T-cell (primary cell): ENCODE measurements around the gene PRKN. TPM values are rescaled to one million over a fixed set of nuclear protein-coding genes. Genes with fewer than 3 reads are reported as not detected.

Experiments used
- ATAC-seq, 4 experiments: fragments of 200-7000 bp in 3 of 4; fragments of 150-1000 bp in 1 of 4; cut with Tn5 transposase; replicated peaks in 1 of 4; 1 replicate in 3 of 4; 2 replicates in 1 of 4; pipeline ENCODE4 v1.10.0; 2021; ENCODE audit warnings: moderate library complexity in 3 of 4, mild to moderate bottlenecking in 2 of 4, moderate number of reproducible peaks in 1 of 4
- CTCF ChIA-PET, 2 donors: fragments of 300-600 bp; sonication (Branson Sonifier 250); formaldehyde crosslinking; loops; one replicate each; lab custom pipeline; 2022; ENCODE audit warnings: antibody characterized with exemption in 2 of 2; lab: Charles Lee
- POLR2A ChIA-PET, 2 donors: fragments of 300-600 bp; sonication (Branson Sonifier 250); formaldehyde crosslinking; loops; one replicate each; lab custom pipeline; 2022; ENCODE audit warnings: antibody characterized with exemption in 2 of 2; lab: Charles Lee
- DNase-seq, 35 experiments: peaks; one replicate each; pipeline versions ENCODE4 v3.0.0 to v3.0.0-alpha.2; 2013 to 2023
- H3K27ac ChIP-seq: one replicate; pipeline ENCODE4 v1.5.1; 2013; ENCODE audit warnings: low read length
- H3K27me3 ChIP-seq, 2 experiments: replicated peaks in 1 of 2; 1 replicate in 1 of 2; 2 replicates in 1 of 2; pipeline versions ENCODE4 v1.6.1 to v1.7.0; 2013; ENCODE audit warnings: low read length in 1 of 2, mixed read lengths in 1 of 2; ENCODE audit not compliant: control insufficient read depth in 2 of 2, insufficient read depth in 2 of 2; ENCODE audit errors: extremely low read depth in 1 of 2
- H3K36me3 ChIP-seq, 2 donors: 1 replicate in 1 of 2; 2 replicates in 1 of 2; pipeline versions ENCODE4 v1.6.1 to v1.7.0; 2013; ENCODE audit warnings: low read length in 1 of 2; ENCODE audit not compliant: control insufficient read depth in 2 of 2, insufficient read depth in 1 of 2; ENCODE audit errors: extremely low read depth in 1 of 2
- H3K4me1 ChIP-seq, 2 experiments: 1 replicate in 1 of 2; 2 replicates in 1 of 2; pipeline versions ENCODE4 v1.6.1 to v1.7.0; 2013; ENCODE audit warnings: low read length in 2 of 2, mixed read lengths in 1 of 2; ENCODE audit not compliant: insufficient read depth in 2 of 2, control insufficient read depth in 1 of 2; ENCODE audit errors: extremely low read depth in 1 of 2
- H3K4me3 ChIP-seq, 2 donors: 1 replicate in 1 of 2; 2 replicates in 1 of 2; pipeline versions ENCODE4 v1.5.1 to v1.7.0; 2013; ENCODE audit warnings: mild to moderate bottlenecking in 2 of 2, low read length in 1 of 2, moderate library complexity in 1 of 2; ENCODE audit not compliant: control insufficient read depth in 1 of 2; ENCODE audit errors: extremely low read depth in 1 of 2
- H3K9me3 ChIP-seq: 2 replicates; pipeline ENCODE4 v1.7.0; 2013
- H3K27ac Mint-ChIP-seq, 2 donors: one replicate each; pipeline ENCODE4 v1.8.0; 2020 to 2021; ENCODE audit warnings: mild to moderate bottlenecking in 2 of 2, mixed read lengths in 2 of 2
- H3K27me3 Mint-ChIP-seq, 2 donors: one replicate each; pipeline ENCODE4 v1.8.0; 2021 to 2022; ENCODE audit warnings: mixed read lengths in 2 of 2
- H3K36me3 Mint-ChIP-seq: one replicate; pipeline ENCODE4 v1.8.0; 2021; ENCODE audit warnings: mixed read lengths
- H3K4me1 Mint-ChIP-seq, 3 donors: one replicate each; pipeline ENCODE4 v1.8.0; 2020 to 2022; ENCODE audit warnings: mixed read lengths in 3 of 3, mild to moderate bottlenecking in 1 of 3
- H3K4me3 Mint-ChIP-seq, 3 donors: one replicate each; pipeline ENCODE4 v1.8.0; 2020 to 2022; ENCODE audit warnings: mild to moderate bottlenecking in 3 of 3, mixed read lengths in 3 of 3, moderate library complexity in 3 of 3
- H3K9me3 Mint-ChIP-seq, 3 donors: one replicate each; pipeline ENCODE4 v1.8.0; 2020 to 2022; ENCODE audit warnings: mixed read lengths in 3 of 3
- WGBS: methylation state at CpG from one replicate; pipeline ENCODE4 v1.1.5; 2013; ENCODE audit warnings: missing lambda C conversion rate; ENCODE audit not compliant: insufficient coverage; 5-methylcytosine and 5-hydroxymethylcytosine counted together
- total RNA-seq, 35 experiments: library from RNA in 6 of 35; stranded (reverse) in 6 of 35; fragments of 120-200 nt in 1 of 35; gene quantifications; one replicate each; pipeline versions ENCODE4 v1.2.1 to v1.2.4 and lab custom pipeline; 2013 to 2026

PRKN gene
- total RNA-seq, 5 donors from 2014 or later (not counting 1 experiment from before 2014, with no cell fraction given), result 3.4 to 7.7 (median 6.1) TPM

GRCh38 chr6:162150295-162150694, 577.3 kb downstream of the PRKN start:
- ChIA-PET CTCF (interaction anchor here in 1 of 2 donors (0.6 kb wide), 2 partner anchors 86 to 780 kb away, joined by 3 to 4 read pairs; no protein-coding TSS in a partner anchor), POLR2A (no interaction called here)
- no peaks in the 10 kb centered on the region for H3K9me3 ChIP-seq
- H3K4me1 ChIP-seq, result no peaks in the 10 kb centered on the region
- Mint-ChIP-seq H3K36me3 (peaks cover 3% of the 10 kb centered on the region), H3K4me3 (no peak overlapping the region), H3K27me3 (no peaks in the 10 kb centered on the region), H3K27ac (no peak overlapping the region), H3K4me1 (no peaks in the 10 kb centered on the region), H3K9me3 (no peaks in the 10 kb centered on the region)
- no peaks in the 10 kb centered on the region for H3K27me3 ChIP-seq
- no peaks in the 10 kb centered on the region for H3K36me3 ChIP-seq
- no peak overlapping the region for H3K27ac ChIP-seq
- no peak overlapping the region for H3K4me3 ChIP-seq
- ATAC-seq (no peak), DNase-seq (no peak)
- 79% methylated on average over 5 of the region's 7 CpGs for WGBS

- H3K36me3 Mint-ChIP-seq, result peaks cover 6% of the 10 kb centered on the region
- no peak overlapping the region for H3K4me3 ChIP-seq
- H3K36me3 ChIP-seq, result no peaks in the 10 kb centered on the region
- H3K4me1 ChIP-seq, result no peaks in the 10 kb centered on the region
- WGBS, result 68% methylated on average over 3 of the region's 6 CpGs
- H3K27me3 Mint-ChIP-seq, result no peaks in the 10 kb centered on the region
- ChIA-PET POLR2A (no interaction called here), CTCF (no interaction called here)
- H3K9me3 Mint-ChIP-seq, result no peaks in the 10 kb centered on the region
- no peak overlapping the region for H3K27ac Mint-ChIP-seq
- H3K27me3 ChIP-seq, result no peaks in the 10 kb centered on the region
- H3K9me3 ChIP-seq, result no peaks in the 10 kb centered on the region
- ATAC-seq (no peak), DNase-seq (no peak)
- no peaks in the 10 kb centered on the region for H3K4me1 Mint-ChIP-seq
- no peak overlapping the region for H3K4me3 Mint-ChIP-seq
- no peak overlapping the region for H3K27ac ChIP-seq
Observed at GRCh38 chr6:162149786-162150185, 577.8 kb downstream of the PRKN start.

DNA sequence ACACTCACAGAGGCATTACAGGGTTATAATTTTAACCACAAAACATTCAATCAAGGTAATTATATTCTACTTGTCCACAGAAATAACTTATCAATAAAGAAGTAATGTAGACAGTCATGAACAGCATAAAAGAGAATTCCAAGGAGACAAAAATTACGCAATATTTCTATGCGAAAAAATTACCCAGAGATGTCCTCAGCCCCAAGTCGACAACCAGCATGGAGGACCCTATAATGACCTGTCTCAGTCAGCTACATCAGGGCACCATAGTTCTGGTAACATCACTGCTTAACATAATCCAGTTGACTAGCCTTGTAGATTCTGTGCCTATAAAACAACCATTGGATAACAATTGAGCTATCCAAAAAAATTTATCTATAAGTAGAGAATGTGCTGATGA, 579.8 kb downstream of the PRKN start:
- WGBS, result 73% methylated on average over 3 of the region's 3 CpGs
- Mint-ChIP-seq H3K9me3 (peaks cover 0 to 5% (median 4%) of the 10 kb centered on the region in 3 donors), H3K4me1 (no peaks in the 10 kb centered on the region), H3K36me3 (peaks cover 6% of the 10 kb centered on the region), H3K27ac (no peak overlapping the region), H3K27me3 (no peaks in the 10 kb centered on the region), H3K4me3 (no peak overlapping the region)
- no peaks in the 10 kb centered on the region for H3K27me3 ChIP-seq
- ChIA-PET CTCF (no interaction called here), POLR2A (no interaction called here)
- H3K27ac ChIP-seq, result no peak overlapping the region
- no peaks in the 10 kb centered on the region for H3K9me3 ChIP-seq
- DNase-seq (no peak), ATAC-seq (no peak)
- H3K4me3 ChIP-seq, result no peak overlapping the region
- H3K36me3 ChIP-seq, result no peaks in the 10 kb centered on the region
- H3K4me1 ChIP-seq, result no peaks in the 10 kb centered on the region

DNA sequence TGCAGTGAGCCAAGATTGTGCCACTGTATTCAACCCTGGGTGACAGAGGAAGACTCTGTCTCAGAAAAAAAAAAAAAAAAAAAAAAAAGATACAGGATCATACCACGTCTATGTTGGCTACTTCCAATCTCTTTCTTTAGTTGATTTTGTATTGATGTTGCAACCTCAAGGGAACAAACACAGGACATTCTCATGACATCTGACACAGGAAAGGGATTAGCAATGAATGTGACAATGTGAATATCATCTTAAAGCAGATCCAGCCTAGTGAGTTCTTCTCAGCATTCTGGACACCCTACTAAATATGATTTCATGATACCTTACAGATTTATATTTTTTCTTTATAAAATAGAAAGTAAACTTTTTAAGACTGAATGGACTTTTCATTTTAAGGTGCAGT, 580.3 kb downstream of the PRKN start:
- POLR2A ChIA-PET, result no interaction called here
- CTCF ChIA-PET, result no interaction called here
- H3K4me3 Mint-ChIP-seq, result no peak overlapping the region
- ATAC-seq, result no peak
- no peak overlapping the region for H3K27ac Mint-ChIP-seq
- H3K4me3 ChIP-seq, result no peak overlapping the region
- H3K4me1 ChIP-seq, result no peaks in the 10 kb centered on the region
- no peaks in the 10 kb centered on the region for H3K36me3 ChIP-seq
- H3K9me3 ChIP-seq, result no peaks in the 10 kb centered on the region
- H3K4me1 Mint-ChIP-seq, result no peaks in the 10 kb centered on the region
- H3K27me3 Mint-ChIP-seq, result no peaks in the 10 kb centered on the region
- WGBS, result no CpG with 5 or more reads among the region's 1 CpG
- no peaks in the 10 kb centered on the region for H3K27me3 ChIP-seq
- H3K36me3 Mint-ChIP-seq, result peaks cover 6% of the 10 kb centered on the region
- DNase-seq, result no peak
- H3K27ac ChIP-seq, result no peak overlapping the region
- H3K9me3 Mint-ChIP-seq, result peaks cover 0 to 5% (median 4%) of the 10 kb centered on the region in 3 donors

DNA sequence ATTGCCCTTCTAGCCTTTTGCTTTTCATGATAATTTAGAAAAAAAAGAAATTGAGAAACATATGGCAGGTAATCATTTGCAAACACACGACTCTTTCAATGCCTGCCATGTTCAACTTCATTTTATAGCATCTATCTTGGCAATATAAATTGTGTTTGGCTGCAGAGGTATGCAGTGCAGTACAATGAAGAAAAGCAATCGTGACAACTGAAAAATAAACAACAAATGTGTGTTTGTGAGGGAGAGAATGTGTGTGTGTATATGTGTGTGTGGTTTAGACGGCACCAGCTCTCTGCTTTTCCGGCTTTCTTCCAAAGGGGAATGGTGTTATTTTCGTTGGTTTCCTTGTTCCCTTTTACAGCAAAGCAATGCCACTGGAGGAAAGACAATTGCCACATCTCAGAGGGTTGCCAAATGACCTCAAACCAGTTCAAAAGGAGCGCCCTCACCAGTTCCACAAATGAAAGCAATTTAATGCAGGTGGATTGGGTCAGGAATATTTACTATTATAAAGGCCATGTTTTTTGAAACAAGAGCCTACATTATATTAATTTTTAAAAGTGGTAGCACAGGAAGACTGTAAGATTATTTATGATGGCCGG, 587.2 kb downstream of the PRKN start:
- H3K4me3 ChIP-seq, result no peak overlapping the region
- H3K36me3 ChIP-seq, result no peaks in the 10 kb centered on the region
- 17% methylated on average over 2 of the region's 7 CpGs for WGBS
- DNase-seq, result no peak
- peaks cover 18% of the 10 kb centered on the region for H3K36me3 Mint-ChIP-seq
- no peak overlapping the region for H3K27ac Mint-ChIP-seq
- H3K4me1 ChIP-seq, result no peaks in the 10 kb centered on the region
- CTCF ChIA-PET, result interaction anchor here in 1 of 2 donors (0.6 kb wide), 1 partner anchor 104 kb away, joined by 3 read pairs; no protein-coding TSS in a partner anchor
- POLR2A ChIA-PET, result interaction anchor here in 1 of 2 donors (0.7 kb wide), 1 partner anchor 879 kb away, joined by 4 read pairs; no protein-coding TSS in a partner anchor
- H3K27ac ChIP-seq, result no peak overlapping the region
- no peaks in the 10 kb centered on the region for H3K27me3 ChIP-seq
- no peak overlapping the region for H3K4me3 Mint-ChIP-seq
- H3K27me3 Mint-ChIP-seq, result no peaks in the 10 kb centered on the region
- H3K9me3 Mint-ChIP-seq, result peaks cover 17 to 28% (median 26%) of the 10 kb centered on the region in 3 donors
- no peaks in the 10 kb centered on the region for H3K4me1 Mint-ChIP-seq
- ATAC-seq, result no peak
- no peaks in the 10 kb centered on the region for H3K9me3 ChIP-seq

GRCh38 chr6:162125659-162126058, 601.9 kb downstream of the PRKN start:
- Mint-ChIP-seq H3K4me1 (no peaks in the 10 kb centered on the region), H3K27ac (no peak overlapping the region), H3K27me3 (no peaks in the 10 kb centered on the region), H3K4me3 (no peak overlapping the region), H3K36me3 (no peaks in the 10 kb centered on the region), H3K9me3 (peaks cover 4 to 9% (median 5%) of the 10 kb centered on the region in 3 donors)
- POLR2A ChIA-PET, result no interaction called here
- H3K27me3 ChIP-seq, result no peaks in the 10 kb centered on the region
- H3K9me3 ChIP-seq, result no peaks in the 10 kb centered on the region
- WGBS, result no CpG with 5 or more reads among the region's 5 CpGs
- H3K27ac ChIP-seq, result no peak overlapping the region
- CTCF ChIA-PET, result no interaction called here
- no peak for ATAC-seq
- no peaks in the 10 kb centered on the region for H3K4me1 ChIP-seq
- H3K4me3 ChIP-seq, result no peak overlapping the region
- no peak for DNase-seq
- H3K36me3 ChIP-seq, result no peaks in the 10 kb centered on the region
